Head of caudate nucleus (tissue), 42 donors: Measurements from ENCODE around the gene ZNF141.
"Not testable (repeated sequence)": the region's sequence is repeated elsewhere in the genome, so short reads cannot be mapped to it uniquely, and the experiment has no call there.

Experiments used
- DNase-seq, 42 donors: peaks; one replicate each; pipeline versions ENCODE4 v3.0.0 to v3.0.0-alpha.2; 2020 to 2021; ENCODE audit warnings: mixed read lengths in 7 of 42
- intact Hi-C: fragments of 100-400 bp; cut with DNase I; formaldehyde crosslinking; loops from one replicate; pipeline ENCODE4 v1.15.0; 2022

ZNF141 gene

DNA sequence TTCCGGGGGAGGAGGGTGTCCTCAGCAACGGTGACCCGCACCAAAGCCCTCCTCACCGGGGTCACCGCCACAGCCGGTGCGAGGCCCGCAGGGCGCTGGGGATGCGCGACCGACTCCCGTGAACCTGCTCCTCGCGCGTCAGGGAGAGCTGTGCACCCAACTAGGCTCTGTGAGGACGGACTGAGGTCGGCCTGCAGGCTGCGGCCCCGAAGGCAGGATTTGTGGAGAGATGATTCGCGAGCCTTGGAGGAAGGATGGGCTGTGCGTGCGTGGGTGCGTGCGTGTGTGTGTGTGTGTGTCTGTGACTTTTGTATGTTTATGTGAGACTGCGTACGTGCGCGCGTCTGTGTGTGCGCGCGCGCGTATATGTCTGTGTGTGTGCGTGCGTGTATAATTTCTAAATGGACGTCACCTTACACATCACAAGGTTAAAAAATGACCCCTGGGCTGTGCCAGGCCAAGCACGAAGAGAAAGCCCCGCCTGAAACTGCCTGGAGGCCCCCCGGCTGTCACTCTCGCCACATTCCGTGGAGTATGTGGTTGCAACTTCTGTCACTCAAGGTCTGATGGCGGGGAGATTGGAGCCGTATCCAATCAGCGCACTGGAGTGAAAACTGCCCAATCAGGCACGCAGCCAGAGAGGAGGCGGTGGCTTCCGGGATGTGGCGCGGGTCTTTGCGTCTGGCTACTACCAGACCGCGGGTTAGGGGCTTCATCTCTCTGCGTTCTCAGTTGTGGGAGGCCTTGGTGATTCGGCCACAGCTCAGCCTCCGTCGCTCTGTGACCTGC lies at the start of gene ZNF141:
Gene ZNF141, plus strand, starts transcription at position 672 of the 789 bp plus-strand sequence. CDS start 170 bp downstream, outside the sequence.
- intact Hi-C loops = loop anchor here (5.0 kb wide), 1 partner anchor 95 kb away; no protein-coding TSS in a partner anchor
- peak; percentile 93 to 99 (median 98) for DNase-seq

DNA sequence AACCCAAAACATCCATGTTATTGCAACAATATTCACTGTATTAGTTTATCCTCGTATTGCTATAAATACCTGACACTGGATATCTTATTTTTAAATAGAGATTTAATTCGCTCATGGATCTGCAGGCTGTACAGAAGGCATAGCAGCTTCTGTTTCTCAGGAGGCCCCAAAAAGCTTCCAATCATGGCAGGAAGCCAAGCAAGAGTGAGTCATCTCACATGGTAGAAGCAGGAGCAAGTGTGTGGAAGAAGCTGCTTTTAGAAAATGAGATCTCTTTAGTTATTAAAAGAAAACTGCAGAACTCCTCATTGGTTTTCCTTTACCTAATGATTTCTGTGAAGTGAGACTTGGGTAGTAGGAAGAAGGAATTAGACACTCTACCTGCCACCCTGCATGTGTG lies 48.7 kb upstream of the ZNF141 start:
- intact Hi-C loops = no loop called here
- DNase-seq = peak in 33 of 42 donors; percentile 7 to 85 (median 52)

DNA sequence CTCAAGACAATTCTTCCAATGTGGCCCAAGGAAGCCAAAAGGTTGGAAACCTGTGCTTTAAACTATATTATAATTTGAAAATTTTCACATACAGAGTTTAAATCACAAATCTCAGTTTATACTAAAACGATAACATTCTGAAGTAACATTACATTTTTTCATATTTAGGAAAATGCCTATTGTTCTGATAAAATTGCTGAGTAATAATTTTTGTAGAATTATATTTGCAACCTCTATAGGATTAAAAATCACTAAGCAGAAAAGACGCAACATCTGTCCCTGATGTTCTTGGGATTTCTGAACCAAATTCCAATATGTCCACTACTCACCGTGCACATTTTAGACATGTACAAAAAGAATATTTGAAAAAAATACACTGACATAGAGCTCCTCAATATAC lies 42.9 kb upstream of the ZNF141 start:
- intact Hi-C loops = no loop called here
- DNase-seq = no peak

DNA sequence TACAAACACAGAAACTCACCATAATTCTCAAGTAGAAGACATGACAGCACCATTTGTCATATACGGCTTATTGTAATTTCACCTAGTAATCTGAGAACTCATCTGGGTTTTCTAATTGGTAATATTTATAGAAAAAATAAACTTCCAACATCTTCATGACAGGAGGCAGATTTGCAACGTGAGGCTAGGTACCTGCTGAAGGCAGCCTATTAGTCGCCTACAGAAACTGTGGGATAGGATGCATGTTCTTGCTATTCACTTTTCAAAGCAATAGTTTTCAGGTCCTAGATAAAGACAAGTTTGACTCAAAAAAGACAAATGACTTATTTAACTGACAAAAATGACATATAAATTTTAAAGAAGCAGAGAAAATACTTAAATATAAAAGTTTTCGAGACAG lies 35.2 kb upstream of the ZNF141 start:
- intact Hi-C loops = no loop called here

DNA sequence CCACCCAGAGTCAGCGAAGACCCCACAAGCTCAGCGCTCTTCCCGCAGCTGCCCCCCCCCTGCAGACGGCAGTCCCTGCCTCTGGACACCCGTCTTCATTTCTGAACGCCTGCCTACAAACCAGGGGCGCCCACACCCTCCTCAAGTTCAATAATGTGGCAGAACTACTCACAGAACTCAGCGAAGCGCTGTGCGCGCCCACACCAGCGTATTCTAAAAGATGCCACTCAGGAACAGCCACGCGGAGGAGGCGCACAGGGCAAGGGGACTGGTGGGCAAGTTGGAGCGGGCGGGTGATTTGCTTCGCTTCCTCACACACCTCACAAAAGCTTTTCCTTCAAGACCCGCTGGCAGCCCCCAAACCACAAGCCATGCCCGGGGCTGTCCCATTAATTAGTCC lies 33.1 kb upstream of the ZNF141 start:
- peak; percentile 18 to 85 (median 63) for DNase-seq
- intact Hi-C loops = not testable (repeated sequence)

More for the DNA sequence above, 35.2 kb upstream of the ZNF141 start:
- peak in 8 of 42 donors; percentile 15 to 56 (median 25) for DNase-seq

DNA sequence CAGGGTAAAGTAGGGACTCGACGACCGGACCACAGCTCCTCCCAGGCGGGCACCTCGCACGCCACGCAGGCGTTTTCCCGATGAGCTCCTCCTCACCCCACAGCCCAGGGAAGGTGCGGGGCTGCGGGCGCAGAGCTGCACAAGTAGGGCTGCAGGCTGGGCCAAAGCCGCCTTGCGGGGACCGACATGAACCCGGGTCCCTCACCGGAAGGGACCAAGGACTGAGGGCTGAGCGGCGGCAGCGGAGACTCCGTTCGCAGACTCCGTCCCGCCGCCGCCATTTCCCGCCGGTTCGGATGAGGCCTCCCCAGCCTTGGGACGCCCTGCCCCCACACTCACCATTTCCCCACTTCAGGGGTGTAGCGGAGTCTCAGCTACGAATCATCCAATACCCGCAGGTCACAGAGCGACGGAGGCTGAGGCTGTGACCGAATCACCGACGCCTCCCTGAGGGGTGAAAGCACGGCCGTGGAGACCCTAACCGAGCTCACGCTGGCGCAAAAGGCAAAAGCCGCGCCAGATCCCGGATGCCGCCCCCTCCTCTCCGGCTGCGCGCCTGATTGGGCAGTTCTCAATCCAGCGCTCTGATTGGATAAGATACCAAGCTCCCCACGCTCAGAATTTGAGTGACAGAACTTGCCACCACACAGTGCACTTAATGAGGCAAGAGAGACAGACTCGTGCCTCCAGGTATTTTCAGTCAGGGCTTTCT lies 32.5 kb upstream of the ZNF141 start, which contains the start of gene ZNF732:
Gene ZNF732, minus strand, starts transcription at position 506 of the 712 bp plus-strand sequence. Its CDS starts 164 bp downstream, at position 342.
- DNase-seq = peak; percentile 53 to 91 (median 80)
- intact Hi-C loops = no loop called here

DNA sequence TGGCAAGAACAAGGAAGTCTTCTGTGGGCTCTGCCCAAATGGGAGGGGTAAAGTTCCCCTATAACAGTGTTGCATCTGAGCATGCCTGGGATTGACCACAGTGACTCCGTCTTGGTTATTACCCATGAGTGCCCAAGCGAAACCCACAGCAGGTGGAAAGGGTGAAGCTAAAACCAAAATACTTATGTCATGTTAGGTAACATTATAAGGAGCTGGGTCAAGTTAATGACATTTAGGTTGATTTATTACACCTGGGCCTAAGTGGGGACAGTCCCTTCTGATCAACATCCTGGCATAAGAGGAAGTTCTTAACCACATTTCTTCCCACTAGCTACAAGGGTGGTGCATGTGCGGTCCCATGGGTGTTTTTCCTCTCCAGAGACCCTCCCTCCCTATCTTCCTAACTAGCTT lies 31.1 kb upstream of the ZNF141 start:
- no peak for DNase-seq
- intact Hi-C loops = no loop called here

DNA sequence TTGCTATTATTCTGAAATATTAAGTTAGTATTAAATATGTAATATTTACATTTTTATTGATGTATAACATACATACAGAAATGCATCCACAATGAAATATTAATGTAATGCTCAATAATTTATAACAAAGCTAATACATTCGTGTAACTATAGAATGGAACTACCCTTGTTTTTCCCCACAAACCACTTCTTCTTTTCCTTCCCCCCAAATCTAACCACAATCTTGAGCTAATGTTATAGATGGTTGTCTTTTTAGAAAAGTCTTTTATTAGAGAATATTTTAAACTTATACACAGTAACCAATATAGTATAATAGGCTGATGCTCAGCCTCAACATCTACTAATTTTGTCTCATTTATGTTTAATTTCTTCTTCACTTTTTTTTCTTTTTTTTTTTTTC lies 27.8 kb upstream of the ZNF141 start:
- intact Hi-C loops = no loop called here

DNA sequence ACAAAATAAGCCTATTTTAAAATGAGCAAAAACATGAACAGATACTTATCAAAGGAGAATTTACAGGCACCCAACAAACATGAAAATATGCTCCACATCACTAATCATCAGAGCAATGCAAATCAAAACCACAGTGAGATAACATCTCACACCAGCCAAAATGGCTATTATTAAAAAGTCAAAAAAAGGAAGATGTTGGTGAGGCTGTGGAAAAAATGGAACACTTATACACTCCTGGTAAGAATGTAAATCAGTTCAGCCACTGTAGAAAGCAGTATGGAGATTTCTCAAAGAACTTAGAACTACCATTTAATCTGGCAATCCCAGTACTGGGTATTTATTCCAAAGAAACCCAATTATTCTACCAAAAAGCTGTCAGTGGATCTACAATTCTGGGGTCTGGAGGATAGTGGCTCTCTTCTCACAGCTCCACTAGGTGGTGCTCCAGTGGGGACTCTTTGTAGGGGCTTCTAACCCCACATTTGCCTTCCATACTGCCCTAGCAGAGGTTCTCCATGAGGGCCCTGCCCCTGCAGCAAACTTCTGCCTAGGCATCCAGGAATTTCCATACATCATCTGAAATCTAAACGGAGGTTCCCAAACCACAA lies 23.2 kb upstream of the ZNF141 start:
- no peak for DNase-seq

More for the DNA sequence above, 27.8 kb upstream of the ZNF141 start:
- no peak for DNase-seq

DNA sequence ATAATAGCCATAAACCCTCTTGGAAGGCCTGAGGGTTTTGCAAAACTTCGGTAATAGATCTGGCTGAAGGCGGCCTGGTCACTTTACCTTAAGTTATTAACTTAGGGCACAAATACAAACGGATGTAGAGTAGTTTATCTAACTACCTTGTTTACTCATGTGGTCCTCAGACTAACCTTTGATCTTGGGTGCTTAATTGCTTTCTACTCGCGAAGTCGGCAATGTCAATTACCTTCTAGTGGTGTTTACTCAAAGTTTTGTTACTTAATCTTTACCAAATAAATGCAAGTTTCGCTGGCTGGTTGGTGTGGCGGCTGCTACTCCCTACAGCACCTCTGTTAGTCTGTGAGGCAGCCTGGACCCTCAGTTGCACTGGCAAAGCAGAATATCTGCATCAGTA lies 8.9 kb upstream of the ZNF141 start:
- no peak for DNase-seq
- intact Hi-C loops = no loop called here

More for the DNA sequence above, 23.2 kb upstream of the ZNF141 start:
- intact Hi-C loops = no loop called here

DNA sequence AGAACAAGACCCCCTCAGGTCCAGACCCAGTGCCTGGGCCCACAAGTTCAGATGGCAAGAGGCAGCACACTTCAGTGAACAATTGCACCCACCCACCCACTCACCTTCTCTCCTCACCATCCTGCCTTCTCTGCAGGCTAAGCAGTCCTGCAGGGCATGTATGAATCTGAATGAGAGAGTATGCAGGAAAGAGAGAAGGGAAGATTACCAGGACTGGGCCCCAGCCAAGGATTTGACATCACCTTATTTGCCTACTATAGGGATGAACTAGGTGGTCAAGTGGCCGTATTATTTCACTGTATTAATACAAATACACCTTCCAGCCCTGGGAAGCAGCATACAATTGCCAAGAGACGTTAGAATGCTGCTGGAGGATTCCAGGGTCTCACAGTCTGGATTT lies 2.1 kb upstream of the ZNF141 start:
- intact Hi-C loops = loop anchor here (5.0 kb wide), 1 partner anchor 93 kb away; no protein-coding TSS in a partner anchor
- peak in 1 of 42 donors; percentile 12 for DNase-seq

DNA sequence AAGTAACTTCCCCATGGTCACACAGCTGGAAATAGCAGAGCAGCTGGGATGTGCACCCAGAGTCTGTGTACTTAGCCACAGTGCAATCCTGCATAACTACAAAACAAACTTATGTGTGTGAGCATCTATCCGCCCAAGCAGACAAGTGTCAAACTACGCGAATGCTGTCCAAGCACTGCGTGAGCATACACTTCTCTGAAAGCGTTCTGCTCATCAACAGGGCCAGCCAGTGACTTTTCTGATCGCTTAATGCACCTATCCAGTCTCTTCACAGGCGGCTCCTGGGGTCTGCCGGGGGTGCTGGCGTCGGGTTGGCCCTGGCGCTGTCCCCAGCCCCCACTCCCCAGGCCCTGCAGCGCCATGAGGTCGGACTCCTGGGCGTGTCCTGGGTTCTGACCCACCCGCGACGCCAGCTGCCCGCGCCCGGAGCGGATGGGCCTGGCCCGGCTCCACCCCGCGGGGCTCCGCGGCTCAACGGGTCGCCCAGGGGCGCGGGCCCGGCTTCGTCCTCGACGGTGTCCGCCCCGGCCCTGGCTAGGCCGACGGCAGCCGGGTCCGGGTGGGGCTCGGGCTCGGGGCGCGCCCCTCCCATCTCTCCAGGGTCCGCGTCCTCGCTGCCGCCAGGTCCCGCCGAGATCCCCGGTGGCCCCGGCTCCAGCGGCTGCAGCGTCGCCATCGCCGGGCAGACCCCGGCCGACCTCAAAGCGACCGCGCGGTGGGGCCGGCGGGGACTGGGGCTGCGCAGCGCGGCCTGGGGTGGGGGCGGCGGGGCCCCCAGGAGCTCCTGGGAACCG lies 1.3 kb upstream of the ZNF141 start:
- intact Hi-C loops = loop anchor here (5.0 kb wide), 1 partner anchor 94 kb away; no protein-coding TSS in a partner anchor
- DNase-seq = peak in 36 of 42 donors; percentile 4 to 50 (median 18)

DNA sequence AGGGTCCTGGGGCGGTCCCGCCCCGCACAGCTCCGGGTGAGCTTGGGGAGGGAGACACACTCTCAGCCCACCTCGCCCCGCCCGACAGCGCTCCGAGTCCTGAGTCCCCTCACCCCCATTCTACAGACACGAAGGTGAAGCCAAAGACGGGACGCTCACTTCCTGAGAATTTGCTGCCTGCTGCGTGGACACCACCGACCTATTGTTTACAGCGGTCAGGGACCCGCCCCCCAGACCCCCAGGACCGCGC lies 796 bp upstream of the ZNF141 start:
- peak in 4 of 42 donors; percentile 5 to 24 (median 20) for DNase-seq
- intact Hi-C loops = loop anchor here (5.0 kb wide), 1 partner anchor 95 kb away; no protein-coding TSS in a partner anchor

DNA sequence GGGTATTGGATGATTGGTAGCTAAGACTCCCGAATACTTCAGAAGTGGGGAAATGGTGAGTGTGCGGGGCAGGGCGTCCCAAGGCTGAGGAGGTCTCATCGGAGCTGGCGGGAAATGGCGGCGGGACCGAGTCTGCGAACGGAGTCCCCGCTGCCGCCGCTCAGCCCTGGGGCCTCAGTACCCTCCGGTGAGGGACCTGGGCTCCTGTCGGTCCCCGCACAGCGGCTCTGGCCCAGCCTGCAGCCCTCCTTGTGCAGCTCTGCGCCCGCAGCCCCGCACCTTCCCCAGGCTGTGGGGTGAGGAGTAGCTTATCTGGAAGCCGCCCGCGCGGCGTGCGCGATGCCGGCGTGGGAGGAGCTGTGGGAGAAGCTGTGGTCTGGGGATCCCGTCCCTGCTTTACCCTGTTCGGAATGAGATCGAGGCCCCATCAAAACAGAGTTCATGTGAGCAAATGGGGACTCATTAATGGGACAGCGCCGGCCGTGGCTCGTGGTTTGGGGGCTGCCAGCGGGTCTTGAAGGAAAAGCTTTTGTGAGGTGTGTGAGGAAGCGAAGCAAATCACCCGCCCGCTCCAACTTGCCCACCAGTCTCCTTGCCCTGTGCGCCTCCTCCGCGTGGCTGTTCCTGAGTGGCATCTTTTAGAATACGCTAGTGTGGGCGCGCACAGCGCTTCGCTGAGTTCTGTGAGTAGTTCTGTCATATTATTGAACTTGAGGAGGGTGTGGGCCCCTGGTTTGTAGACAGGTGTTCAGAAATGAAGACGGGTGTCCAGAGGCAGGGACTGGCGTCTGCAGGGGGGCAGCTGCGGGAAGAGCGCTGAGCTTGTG lies 531 bp downstream of the ZNF141 start:
- peak; percentile 30 to 89 (median 68) for DNase-seq
- intact Hi-C loops = loop anchor here (5.0 kb wide), 1 partner anchor 96 kb away; no protein-coding TSS in a partner anchor

DNA sequence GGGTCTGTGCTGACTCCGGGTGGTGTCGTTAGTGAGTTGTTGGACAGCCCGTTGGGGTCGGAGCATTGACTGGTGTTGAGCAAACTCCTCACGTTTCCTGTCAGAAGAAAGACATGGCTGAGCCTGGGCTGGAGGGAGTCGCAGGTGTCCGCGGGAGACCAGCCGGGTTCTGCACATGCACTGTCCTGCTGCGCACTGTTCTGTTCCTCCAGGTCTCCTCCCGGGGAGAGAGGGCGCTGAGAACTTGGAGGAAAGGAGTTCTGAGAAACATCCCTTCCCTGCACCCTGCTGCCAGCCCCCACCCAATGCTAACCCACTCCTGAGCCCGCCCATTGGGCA lies 1.1 kb downstream of the ZNF141 start:
- DNase-seq = peak in 4 of 42 donors; percentile 4 to 37 (median 4)
- intact Hi-C loops = loop anchor here (5.0 kb wide), 1 partner anchor 96 kb away; no protein-coding TSS in a partner anchor

DNA sequence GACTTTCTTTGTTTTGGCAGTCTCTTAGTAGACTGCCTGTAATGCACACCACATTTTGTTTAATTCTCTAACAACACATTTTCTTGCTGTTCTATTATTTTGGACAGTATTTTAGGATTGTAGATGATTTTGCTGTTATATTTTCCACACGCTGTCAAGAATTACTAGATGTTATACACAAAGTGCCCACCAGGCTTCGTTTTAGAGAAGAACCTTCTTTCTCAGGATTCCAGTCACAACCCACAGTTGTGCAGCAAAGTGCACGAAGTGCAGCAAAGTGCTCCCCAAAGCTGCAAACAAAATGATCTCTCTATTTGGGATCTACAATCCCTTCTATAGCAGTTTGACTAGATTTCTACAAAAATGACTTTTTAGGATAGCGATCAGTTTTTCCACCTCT lies 2.4 kb downstream of the ZNF141 start:
- intact Hi-C loops = no loop called here
- no peak for DNase-seq

DNA sequence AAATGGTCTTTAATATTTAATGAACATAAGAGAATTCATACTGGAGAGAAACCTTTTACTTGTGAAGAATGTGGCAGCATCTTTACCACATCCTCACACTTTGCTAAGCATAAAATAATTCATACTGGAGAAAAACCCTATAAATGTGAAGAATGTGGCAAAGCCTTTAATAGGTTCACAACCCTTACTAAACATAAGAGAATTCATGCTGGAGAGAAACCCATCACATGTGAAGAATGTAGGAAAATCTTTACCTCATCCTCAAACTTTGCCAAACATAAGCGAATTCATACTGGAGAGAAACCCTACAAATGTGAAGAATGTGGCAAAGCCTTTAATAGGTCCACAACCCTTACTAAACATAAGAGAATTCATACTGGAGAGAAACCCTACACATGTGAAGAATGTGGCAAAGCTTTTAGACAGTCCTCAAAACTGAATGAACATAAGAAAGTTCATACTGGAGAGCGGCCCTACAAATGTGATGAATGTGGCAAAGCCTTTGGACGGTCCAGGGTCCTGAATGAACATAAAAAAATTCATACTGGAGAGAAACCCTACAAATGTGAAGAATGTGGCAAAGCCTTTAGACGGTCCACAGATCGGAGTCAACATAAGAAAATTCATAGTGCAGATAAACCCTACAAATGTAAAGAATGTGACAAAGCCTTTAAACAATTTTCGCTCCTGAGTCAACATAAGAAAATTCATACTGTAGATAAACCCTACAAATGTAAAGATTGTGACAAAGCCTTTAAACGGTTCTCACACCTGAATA lies 35.6 kb downstream of the ZNF141 start:
- intact Hi-C loops = no loop called here
- DNase-seq = no peak
